HG03571 (cell line): ENCODE data around the gene PDZD11.
"Not testable (repeated sequence)": the region's sequence is repeated elsewhere in the genome, so short reads cannot be mapped to it uniquely, and the experiment has no call there.

Experiments
- ATAC-seq: cut with Tn5 transposase; IDR thresholded peaks from one replicate; pipeline ENCODE4 v1.9.1; 2021; ENCODE audit not compliant: unreplicated experiment

PDZD11 gene

DNA sequence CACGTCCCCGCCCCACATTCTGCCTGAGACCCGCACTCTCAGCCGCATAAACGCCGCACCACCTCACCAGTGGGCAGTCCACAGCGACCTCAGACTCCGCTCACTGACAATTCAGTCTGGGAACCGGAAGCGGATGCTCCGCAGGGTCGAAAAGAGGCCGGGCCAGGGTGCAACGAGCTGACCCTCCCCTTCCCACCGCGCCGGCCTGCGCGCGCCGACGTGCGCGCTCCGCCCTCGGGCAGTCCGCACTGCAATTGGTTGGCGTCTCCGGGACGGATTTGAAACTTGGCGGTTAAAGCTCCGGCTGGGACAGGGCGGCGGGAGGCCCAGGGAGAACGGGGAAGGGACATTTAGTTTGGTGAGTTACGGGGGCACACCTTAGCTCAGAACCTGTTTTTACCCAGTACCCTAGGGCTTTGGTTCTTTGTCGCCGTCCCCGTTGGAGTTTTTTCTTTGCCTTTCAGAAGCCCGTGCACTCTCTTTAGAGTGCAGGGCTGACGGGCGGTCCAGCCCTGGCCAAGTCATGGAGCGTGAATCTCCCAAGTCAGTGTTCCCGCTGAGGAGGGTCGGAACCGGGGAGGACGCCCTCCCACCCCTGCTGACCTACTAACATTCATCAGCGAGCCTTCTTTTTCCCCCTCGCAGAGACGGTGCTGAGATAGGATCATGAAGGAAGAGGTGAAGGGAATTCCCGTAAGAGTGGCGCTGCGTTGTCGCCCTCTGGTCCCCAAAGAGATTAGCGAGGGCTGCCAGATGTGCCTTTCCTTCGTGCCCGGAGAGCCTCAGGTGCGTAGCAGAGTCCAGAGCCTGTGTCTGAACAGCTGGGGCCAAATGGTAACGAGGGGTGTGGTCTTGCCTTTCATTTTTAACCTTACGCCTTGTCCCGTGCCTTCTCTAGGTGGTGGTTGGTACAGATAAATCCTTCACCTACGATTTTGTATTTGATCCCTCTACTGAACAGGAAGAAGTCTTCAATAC lies at the start of gene PDZD11, which contains the start of gene KIF4A:
PDZD11 (minus strand) TSS at position 135 of the 978 bp plus-strand sequence. CDS start 586 bp downstream, outside the sequence.
KIF4A (plus strand) TSS at position 312 of the 978 bp plus-strand sequence; CDS start at position 667, 355 bp downstream.
- ATAC-seq, result peak; percentile 92

- no peak for ATAC-seq
These were observed 48.6 kb upstream of the PDZD11 start for GRCh38 chrX:70338290-70338689.

DNA sequence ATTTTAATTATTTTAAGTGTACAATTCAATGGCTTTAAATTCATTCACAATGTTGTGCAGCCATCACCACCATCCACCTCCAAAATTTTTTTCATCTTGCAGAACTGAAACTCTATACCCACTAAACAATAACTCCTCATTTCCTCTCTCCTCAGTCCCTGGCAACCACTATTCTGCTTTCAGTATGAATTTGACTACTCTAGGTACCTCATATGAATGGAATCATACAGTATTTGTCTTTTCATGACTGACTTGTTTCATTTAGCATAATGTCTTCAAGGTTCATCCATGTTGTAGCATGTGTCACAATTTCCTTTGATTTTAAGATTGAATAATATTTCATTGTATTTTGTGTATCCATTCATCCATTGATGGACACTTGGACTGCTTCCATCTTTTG lies 47.0 kb upstream of the PDZD11 start:
- peak; percentile 100 for ATAC-seq

DNA sequence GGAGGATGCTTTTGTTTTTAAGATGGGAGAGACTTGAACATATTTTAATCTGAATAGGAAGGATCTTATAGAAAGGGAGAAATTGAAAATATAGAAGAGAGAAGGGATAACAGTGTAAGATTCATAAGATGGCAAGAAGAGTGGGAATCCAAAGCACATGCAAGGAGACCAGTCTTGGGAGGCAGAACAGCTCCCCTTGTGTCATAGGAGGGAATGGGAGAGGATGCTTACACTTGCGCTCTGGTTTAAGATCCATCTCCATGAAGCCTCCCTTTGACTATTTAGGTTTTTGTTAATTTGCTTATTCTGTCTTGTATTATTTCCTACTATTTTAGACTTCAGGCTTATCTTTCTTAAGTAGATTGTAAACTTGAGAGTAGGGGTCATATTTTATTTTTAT lies 42.9 kb upstream of the PDZD11 start:
- ATAC-seq, result no peak

DNA sequence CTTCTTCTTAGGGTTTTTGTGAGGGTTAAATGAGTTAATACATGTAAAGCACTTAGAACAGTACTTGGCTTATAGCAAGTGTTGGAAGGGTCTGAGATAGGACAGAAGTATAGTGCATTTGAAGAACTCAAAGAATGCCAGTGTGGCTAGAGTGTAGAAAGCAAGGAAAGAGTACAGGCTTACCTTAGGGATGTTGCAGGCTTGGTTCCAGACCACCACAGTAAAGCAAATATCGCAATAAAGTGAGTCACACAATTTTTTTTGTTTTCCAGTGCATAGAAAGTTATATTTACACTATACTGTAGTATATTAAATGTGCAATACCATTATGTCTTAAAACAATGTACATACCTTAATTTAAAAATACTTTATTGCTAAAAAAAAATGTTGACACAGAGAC lies 41.4 kb upstream of the PDZD11 start:
- ATAC-seq, result no peak

GRCh38 chrX:70324326-70324725 lies 34.6 kb upstream of the PDZD11 start:
- ATAC-seq, result no peak

- not testable (repeated sequence) for ATAC-seq
These were observed 33.9 kb upstream of the PDZD11 start for GRCh38 chrX:70323628-70324027.

- ATAC-seq, result no peak
These were observed 33.1 kb upstream of the PDZD11 start for GRCh38 chrX:70322784-70323183.

DNA sequence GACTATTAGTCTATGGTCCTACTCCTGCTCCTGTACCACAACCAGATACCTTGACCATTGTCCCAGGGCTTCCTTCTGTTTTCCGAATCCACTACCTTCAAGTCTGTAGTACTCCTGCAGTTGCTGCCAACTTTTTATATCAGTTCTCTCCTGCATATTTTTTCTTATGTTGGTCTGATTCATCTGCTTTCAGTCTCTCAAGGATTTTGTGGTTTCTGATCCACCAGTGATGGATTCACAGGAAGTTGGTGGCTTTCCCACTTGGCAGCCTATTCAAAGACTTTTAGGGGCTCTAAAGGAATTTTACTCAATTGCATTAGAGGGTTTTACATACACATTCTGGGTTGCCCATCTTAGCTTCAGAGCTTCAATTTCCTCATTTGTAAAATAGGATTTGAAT lies 23.8 kb upstream of the PDZD11 start:
- ATAC-seq, result no peak

DNA sequence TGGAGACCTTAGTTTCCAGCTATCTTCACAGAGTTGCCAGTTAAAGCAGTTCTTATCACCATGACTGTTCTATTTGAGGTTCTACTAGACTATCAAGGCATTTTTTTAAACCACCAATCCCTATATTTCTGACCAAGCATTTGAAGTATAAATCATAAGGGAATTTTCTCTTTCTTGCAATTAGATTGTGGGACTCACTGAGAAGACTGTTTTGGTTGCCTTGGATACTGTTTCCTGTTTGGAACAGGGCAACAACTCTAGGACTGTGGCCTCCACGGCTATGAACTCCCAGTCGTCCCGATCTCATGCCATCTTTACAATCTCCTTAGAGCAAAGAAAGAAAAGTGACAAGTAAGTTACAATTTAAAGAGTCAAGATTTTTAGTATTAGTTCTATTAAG lies 12.0 kb upstream of the PDZD11 start:
- no peak for ATAC-seq

- ATAC-seq, result no peak
These were observed 3.9 kb upstream of the PDZD11 start for GRCh38 chrX:70293621-70294020.

DNA sequence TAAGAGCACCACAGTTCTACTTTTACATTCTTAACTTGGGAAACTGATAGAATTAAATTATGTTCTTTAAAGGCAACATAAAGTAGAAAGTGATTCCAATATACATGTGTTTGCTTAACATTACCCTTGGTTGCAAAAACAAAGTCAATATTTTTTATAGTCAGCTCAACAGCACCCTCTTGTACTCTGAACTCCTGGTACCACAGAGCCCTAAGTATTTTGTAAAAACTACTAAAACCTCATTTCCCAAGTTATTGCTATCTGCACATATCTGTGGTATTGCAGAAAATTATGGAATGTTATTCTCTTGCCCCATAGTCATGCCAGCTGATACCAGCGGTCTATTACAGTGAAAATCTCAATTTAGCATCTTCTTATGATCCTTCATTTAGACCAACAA lies 3.1 kb upstream of the PDZD11 start:
- no peak for ATAC-seq

DNA sequence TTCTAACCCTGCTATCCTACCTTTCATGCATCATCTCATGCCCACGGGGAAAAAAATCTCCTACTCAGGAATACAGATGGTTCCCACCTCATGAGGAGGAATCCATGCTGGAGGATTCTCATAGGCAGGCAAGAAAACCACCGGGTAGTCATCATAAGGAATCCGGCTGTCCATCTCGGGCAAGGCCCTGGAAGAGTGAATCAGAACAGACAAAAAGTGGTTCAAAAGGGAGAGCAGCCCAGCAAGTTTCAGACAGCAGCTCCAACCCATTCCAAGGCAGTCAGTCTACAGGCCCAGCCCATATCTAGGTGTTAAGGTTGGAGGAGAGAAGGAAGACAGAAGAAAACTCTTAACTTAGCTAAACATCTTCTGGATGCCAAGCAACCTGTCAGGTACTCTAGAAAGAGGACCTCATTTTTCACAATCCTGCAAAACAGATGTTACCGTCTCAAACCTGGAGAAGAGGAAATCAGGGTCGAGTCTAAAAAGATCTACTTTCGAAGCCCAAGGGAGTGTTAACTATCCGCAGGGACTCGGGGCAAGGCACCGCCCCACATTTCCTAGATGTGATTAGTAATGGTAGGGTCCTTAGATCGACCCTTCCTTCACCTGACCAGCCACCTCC lies 447 bp downstream of the PDZD11 start:
- no peak for ATAC-seq

DNA sequence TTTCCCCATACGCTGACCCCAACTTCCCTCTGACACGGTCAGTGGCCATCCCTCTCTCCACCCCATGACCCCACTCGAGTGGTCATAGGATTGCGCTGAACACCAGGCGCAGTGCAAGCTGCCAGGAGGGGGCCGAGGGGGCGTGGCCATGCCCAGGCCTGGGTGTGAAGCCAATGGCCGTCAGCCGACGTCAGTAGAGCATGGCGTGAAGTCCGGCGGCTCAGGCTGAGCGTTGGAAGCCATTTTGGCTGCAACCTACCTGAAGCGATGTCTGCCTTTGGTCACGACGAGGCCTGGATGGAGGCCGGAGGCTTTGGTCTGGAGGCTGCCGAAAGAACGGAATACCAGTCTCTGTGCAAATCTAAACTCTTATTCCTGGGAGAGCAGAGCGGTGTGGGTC lies 7.8 kb downstream of the PDZD11 start, which contains the start of gene RAB41:
RAB41 (plus strand) TSS at position 222 of the 400 bp plus-strand sequence; CDS start at position 268, 46 bp downstream.
- ATAC-seq, result no peak

- no peak for ATAC-seq
These were observed 9.2 kb downstream of the PDZD11 start for GRCh38 chrX:70280573-70280972.

GRCh38 chrX:70279081-70279480 lies 10.6 kb downstream of the PDZD11 start:
- ATAC-seq, result no peak

DNA sequence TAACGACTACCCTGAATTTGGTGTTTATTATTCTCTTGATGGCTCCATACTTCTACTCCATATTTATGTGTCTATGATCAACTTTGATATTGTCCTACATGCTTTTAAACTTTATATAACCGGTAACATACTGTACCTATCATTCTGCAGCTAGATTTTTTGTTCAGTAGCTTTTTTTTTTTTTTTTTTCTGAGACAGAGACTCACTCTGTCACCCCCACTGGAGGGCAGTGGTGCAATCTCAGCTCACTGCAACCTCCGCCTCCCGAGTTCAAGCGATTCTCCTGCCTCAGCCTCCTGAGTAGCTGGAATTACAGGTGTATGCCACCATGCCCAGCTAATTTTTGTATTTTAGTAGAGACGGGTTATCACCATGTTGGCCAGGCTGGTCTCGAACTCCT lies 15.7 kb downstream of the PDZD11 start:
- not testable (repeated sequence) for ATAC-seq

DNA sequence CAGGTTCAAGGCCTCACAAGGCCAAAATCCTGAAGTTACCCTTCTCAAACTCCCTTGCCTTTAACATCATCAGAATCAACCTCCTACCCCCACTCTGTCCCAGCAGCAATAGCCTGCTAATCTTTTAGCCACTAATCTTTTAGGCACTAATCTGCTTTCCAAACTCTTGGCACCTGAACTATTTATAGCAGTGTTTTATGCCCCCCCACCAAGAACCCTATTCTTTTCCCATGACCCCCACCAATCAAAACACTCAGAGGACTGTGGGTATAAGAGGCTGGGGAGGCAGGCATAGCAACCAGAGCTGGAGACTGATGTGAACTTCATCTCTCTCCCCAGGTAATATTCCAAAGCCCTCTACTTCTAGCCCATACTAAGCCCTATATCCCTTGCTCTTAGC lies 21.7 kb downstream of the PDZD11 start, which contains the start of gene ARR3:
ARR3 (plus strand) TSS at position 301 of the 400 bp plus-strand sequence. CDS start 1,052 bp downstream, outside the sequence.
- ATAC-seq, result no peak

GRCh38 chrX:70264784-70265183 lies 24.9 kb downstream of the PDZD11 start:
- no peak for ATAC-seq

GRCh38 chrX:70262952-70263567 lies 26.7 kb downstream of the PDZD11 start:
- ATAC-seq, result no peak

- ATAC-seq, result no peak
These were observed 29.6 kb downstream of the PDZD11 start, which contains the start of gene P2RY4 for GRCh38 chrX:70260104-70260503. P2RY4 (minus strand) TSS chrX:70260204; CDS start chrX:70259624, 580 bp downstream.
